ENCODE data around the gene MARK3.

Gene MARK3

DNA sequence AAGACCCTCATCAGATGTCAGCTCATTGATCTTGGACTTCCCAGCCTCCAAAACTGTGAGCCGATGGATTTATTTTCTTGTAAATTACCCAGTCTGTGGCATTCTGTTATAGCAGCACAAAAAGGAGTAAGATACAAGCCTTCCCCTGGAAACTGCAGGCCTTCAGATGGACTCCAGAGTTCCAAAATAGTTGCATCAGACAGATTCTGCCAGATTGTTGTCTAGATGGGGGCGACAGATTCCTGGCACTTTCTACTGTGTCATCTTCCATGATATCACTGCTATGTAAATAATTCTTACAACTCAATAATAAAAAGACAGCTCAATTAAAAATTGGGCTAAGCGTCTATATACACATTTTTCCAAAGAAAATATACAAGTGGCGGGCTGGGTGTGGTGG lies 17.2 kb upstream of the MARK3 start:
- DNase-seq = peak; percentile 62

DNA sequence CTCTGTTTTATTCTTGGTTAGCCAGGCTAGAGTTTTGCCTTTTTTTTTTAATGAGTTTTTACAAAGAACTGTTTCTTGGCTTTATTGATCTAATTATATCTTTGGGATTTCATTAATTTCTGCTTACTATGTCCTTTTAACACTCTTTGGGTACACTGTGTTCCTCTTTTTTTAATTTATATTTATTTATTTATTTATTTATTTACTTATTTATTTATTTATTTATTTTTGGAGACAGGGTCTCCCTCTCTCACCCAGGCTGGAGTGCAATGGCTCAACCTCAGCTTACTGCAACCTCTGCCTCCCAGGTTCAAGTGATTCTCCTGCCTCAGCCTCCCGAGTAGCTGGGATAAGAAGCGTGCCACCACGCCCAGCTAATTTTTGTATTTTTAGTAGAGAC lies 15.1 kb upstream of the MARK3 start:
- no peak for DNase-seq

DNA sequence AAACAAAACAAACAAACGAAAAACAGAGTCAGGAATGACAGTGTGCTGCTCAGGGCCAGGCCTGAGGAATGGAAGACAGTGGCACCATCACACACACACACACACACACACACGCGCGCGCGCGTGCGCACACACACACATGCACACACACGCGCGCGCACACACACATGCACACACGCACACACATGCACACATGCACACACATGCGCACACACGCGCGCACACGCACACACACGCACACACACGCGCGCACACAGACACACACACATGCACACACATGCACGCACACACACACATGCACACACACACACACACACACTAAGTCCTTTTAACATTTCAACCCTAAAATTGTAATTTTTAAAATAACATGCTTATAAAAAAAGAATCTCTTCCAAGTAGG lies 13.2 kb upstream of the MARK3 start:
- DNase-seq = no peak

DNA sequence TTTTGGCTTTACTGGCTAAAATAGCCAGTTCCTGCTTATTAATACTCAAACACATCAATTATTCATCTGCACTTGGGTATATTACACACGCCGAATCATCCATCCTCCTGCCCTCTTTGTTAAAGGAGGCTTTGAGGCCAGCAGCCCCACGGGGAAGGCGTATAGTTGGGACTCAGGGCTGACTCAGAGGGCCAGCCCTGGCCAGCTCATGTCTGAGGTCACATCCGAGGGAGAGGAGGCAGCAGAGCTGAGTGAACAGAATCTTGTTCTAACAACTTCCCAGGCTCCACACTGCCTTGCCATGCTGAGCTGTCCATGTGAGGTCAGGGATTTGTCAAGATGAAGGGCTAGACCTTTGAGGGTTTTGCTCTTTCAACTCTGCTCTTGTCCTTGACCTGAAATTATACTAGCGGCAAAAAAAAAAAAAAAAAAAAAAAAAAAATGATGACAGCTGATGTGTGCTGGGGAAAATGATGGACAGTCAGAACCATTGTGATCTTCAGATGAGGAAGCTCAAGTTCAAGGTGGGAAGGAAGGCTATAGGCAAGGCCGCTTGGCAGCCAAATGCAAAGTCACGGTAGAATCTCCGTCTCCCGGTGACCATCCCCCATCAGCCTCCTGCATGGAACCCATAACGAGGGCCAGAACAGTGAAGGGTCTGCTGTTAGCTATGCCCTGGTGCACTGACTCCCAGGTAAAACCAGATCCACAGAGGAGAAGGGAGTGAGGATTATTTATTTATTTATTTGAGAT lies 12.5 kb upstream of the MARK3 start:
- peak; percentile 93 for DNase-seq

GRCh38 chr14:103374121-103374520 lies 11.1 kb upstream of the MARK3 start:
- no peak for DNase-seq

DNA sequence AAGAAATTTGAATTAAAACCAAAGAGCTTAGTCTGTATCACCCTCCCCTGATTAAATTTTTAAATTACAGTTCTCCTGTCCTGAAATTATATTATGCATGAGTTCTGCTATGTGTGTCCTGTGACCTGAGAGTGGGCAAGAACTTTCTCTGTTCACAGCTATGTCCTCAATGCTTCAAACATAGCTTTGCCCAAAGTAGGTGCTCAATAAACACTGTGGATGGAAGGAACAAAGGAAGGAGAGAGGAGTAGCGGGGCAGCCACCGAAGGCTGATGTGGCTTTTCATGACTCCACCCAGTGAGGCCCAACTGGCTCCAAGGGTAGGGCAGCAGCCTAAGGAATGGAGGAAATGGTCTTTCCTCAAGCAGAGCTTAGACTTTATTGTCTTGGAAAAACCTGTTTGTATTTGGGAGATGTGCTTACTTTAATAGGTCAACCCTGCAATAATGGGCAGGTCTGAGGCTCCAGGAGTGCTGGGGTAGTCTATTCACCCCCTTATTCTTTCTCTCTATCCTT lies 7.6 kb upstream of the MARK3 start:
- DNase-seq = no peak

GRCh38 chr14:103378038-103378854 lies 7.0 kb upstream of the MARK3 start:
- no peak for DNase-seq

DNA sequence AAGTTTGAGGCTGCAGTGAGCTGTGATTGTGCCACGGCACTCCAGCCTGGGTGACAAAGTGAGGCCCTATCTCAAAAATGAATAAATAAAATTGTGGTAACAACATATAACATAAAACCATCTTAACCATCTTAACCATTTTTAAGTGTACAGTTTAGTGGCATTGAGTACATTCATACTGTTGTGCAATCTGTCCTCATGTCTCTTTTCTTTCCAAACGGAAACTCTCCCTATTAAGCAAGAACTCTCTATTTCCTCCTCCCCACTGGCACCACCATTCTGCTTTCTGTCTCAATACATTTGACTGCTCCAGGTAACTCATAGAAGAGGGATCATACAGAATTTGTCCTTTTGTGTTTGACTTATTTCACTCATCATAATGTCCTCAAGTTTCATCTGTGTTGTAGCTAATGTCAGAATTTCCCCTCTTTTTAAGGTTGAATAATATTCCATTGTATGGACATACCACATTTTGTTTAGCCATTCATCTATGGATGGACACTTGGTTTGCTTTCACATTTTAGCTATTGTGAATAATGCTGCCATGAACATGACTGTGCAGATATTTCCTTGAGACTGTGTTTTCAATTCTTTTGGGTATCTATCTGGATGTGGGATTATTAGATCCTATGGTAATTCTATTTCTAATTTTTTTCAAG lies 4.4 kb upstream of the MARK3 start:
- no peak for DNase-seq

DNA sequence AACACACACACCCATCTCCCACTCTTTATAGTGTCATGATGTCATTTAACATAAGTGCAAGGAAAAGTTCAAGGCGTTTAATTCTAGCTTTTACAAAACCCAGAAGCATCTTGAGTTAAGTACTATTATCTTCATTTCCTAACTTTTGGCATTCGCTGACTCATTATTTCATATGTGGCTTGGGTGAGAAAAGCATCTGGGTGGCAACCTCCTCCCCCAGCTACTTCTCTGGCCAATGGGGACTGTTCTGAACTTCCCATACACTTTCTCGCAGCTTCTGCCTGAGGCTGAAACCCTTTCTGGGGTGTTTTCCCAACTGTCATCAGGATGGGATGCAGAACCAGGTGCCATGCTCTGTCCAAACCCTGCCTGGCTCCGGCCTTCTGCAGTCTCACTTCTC lies 2.8 kb upstream of the MARK3 start:
- peak; percentile 79 for DNase-seq

- no peak for DNase-seq
These were observed 614 bp upstream of the MARK3 start for GRCh38 chr14:103384450-103385151.

DNA sequence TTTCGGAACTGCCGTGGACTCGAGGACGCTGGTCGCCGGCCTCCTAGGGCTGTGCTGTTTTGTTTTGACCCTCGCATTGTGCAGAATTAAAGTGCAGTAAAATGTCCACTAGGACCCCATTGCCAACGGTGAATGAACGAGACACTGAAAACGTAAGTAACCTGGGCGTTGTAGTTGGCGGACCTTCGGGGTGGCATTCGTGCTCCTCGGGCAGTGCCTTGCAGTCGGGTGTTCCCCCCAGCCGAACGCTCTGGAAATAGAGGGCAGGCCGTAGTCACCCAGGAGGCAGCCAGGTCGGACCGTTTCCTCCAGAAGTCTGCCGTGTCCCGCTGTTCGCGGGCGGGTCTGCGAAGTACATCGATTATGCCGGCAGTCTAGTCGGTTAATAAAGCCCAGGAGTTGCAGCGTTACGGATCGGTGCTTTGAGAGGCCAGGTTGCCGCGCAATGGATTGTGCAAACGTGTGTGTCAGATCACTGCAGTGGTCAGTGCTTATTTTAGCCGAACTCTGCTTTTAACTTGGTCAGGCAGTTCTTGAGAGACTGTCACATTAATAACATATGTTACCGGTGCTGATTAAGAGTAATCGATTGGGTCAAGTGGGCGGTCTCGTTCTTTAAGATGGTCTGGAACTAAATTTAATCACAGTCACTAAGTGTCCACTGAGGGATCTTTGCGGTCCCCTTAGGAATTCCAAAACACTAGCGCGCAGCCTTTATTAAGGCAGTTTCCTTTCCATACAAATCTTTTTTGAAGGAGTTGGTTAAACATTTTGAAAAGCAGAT lies 906 bp downstream of the MARK3 start:
- DNase-seq = no peak

DNA sequence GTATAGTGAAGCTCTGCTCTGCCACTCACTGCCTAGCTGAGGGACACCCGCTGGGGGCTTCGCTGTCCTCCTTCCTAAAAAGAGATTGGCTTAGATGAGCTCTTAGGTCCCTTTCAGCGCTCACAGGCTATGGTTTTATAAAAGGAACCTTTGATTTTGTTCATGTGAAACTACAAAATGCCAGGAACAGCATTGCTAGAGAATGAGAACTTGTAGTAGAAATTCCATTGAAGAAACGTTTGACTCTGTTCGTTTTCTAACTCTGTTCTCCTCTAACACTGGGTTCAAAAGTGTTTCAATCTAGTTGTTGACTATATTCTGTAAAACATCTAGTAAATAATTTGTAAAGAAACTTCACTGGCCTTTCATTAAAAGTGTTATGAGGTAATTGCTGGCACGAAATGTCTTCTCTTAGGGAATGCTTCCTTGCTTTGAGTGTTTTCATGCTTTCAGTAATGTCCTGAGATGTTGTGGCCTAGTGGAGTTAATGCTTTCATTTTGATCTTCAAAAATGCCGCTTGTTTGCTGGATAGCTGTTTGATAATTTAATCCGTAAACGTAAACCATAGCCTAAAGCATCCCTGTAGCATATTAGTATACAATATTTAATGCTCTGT lies 1.6 kb downstream of the MARK3 start:
- DNase-seq = no peak

DNA sequence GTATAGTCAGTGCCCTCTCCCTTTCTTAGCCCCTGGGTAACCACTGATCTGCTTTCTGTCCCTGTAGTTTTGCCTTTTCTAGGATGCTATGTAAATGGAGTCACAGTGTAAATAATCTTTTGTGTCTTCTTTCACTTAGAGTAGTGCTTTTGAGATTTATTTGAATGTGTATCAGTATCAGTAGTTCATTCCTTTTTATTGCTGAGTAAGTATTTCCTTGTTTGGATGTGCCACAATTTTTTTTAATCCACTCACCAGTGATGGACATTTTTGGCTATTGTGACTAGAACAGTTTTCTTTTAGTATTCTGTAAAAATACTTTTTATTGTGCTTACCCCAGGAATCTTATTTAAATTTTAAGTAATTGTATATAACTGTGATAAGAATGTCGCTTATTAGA lies 3.4 kb downstream of the MARK3 start:
- no peak for DNase-seq

GRCh38 chr14:103390605-103391004 lies 5.4 kb downstream of the MARK3 start:
- DNase-seq = no peak

DNA sequence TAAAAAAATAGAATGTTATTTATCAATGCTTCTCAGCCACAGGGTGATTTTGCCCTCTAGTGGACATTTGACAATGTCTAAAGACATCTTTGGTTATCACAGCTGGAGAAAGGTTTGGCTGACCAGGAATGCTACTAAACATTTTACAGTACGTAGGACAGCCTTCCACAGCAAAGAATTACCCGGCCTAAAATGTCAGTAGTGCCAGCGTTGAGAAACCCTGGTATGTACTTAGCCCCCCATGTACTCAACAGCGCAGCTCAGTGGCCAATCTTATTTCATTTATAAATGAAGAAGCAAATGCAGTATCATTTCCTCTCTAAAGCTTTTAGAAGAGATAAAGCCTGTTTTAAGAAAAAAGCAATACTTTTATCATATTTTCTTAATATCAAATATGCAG lies 5.8 kb downstream of the MARK3 start:
- peak; percentile 77 for DNase-seq

DNA sequence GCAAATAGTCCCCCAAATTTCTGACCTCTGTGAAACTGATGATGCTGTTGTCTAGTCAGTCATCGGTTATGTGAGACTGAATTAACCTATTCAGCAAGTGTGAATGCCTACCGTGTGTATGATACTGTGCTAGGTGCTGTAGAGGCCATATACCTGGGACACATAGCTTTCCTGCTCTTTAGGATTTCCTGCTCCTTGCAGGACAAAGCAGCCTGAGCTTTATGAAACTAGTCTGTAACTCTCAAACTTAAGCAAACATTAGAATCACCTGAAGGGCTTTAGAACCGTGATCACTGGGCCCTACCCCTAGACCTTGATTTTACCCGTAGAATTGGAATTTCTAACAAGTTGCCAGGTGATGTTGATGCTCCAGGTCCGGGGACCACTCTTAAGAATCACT lies 6.9 kb downstream of the MARK3 start:
- no peak for DNase-seq

DNA sequence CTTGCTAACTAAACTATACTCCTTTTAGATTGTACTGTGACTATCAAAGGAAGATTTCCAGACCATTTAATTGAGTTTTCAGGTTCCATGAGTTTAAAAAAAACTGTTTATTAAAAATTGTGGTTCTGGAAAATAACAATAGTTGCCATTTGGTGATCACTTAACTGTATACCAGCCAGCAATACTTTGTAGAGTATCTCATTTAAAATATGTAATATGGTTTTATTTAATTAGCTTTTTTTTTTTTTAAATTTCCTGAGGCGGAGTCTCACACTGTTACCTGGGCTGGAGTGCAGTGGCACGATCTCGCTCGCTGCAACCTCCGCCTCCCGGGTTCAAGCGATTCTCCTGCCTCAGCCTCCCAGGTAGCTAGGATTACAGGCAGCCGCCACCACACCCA lies 7.4 kb downstream of the MARK3 start:
- no peak for DNase-seq

- no peak for DNase-seq
These were observed 7.9 kb downstream of the MARK3 start for GRCh38 chr14:103393070-103393469.

DNA sequence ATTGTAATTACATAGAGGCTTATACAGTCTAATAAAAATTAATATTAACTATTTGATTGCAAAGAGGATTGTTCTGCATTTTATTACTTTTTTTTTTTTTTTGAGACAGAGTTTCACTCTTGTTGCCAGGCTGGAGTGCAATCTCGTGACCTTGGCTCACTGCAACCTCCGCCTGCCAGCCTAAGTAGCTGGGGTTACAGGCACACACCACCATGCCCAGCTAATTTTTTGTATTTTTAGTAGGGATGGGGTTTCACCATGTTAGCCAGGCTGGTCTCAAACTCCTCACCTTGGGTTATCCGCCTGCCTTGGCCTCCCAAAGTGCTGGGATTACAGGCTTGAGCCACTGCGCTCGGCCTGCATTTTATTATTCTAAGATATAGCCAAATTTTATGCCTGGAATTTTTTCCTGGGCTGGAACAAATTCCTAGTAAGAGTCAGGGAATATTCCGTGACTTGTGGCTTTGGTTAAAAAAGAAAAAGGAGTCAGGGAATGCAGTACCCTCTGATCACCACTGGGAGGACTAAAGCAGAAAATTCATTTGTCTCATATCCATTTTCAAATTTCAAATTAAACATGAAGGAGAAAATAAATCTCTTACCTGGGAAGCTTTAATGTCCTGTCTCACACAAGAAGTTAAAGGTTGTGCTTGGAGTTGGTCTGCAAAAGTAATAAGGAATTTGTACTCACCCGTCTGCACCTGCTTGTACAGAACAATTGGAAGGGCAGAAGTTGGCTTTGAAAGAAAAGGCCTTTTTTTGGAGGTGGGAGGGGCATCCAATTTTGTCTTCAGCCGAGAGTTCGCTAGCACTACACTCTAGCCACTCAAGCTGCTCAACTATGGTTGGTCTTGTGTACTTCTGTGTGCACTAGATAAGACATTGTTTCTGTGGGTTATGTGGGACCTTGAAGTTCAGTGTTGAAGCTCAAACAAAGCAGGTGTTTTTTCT lies 8.7 kb downstream of the MARK3 start:
- peak; percentile 64 for DNase-seq

DNA sequence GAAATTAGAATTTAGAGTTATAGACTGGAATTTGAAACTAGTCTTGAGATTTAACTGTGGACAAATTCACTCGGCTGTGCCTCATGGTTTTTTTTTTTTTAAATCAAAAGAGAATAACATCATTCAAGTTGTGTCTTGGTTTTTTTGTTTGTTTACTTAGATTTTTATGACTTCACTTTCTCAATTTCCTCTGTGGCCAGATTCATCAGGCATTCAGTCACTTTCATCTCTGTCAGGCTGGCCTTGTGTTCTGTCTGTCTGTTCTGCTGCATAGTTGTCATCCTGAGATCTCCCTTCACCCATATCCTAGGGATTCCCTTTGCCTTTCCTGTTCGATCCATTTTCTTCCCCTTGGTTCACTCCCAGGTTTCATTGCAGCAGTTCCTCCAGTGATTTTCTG lies 10.0 kb downstream of the MARK3 start:
- DNase-seq = no peak

DNA sequence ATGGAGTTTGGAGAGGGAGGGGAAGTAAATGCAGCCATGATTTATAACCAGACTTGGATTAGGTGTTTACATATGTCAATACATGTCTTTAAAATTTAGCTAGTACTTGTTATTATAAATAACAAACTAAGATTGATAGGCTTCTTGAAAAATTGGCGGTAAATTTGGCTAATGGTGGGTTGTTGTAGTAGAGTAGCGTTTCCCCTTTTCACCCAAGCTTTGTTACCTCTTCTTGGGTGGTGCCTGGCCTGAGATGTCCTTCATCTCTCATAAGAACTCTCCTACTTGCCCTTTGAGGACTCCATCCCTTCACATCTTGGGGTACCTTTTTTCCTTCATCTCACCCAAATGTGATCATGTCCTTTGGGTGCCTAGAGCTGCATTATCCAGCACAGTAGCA lies 11.2 kb downstream of the MARK3 start:
- DNase-seq = no peak
